Heart left ventricle (tissue), 16 donors: ENCODE results near the gene UGT1A9. TPM values are rescaled to one million over a fixed set of nuclear protein-coding genes. Genes with fewer than 3 reads are reported as not detected.
"Not testable (repeated sequence)": the region's sequence is repeated elsewhere in the genome, so short reads cannot be mapped to it uniquely, and the experiment has no call there.

Experiments
- ATAC-seq, 4 donors: fragments of 200-7000 bp; cut with Tn5 transposase; one replicate each; pipeline ENCODE4 v1.9.1; 2020 to 2022; ENCODE audit warnings: moderate library complexity in 4 of 4, mild to moderate bottlenecking in 3 of 4, moderate number of reproducible peaks in 1 of 4
- DNase-seq, 5 donors: peaks; one replicate each; pipeline ENCODE4 v3.0.0-alpha.2; 2020
- H3K27ac ChIP-seq, 12 donors: fragments of 200-600 bp; sonication (generic) in 4 of 12; one replicate each; pipeline versions ENCODE4 v1.5.0 to v1.8.0; 2016 to 2022; ENCODE audit warnings: mild to moderate bottlenecking in 2 of 12
- H3K27me3 ChIP-seq, 9 donors: fragments of 200-600 bp; sonication (generic) in 2 of 9; one replicate each; pipeline versions ENCODE4 v1.5.1 to v1.8.0; 2016 to 2022; ENCODE audit warnings: mild to moderate bottlenecking in 3 of 9
- H3K36me3 ChIP-seq, 9 donors: fragments of 200-600 bp; sonication (generic) in 2 of 9; one replicate each; pipeline versions ENCODE4 v1.5.0 to v1.8.0; 2018 to 2022; ENCODE audit warnings: mild to moderate bottlenecking in 2 of 9
- H3K4me1 ChIP-seq, 12 donors: fragments of 200-600 bp; sonication (generic) in 4 of 12; one replicate each; pipeline versions ENCODE4 v1.5.0 to v1.8.0; 2016 to 2022; ENCODE audit warnings: mild to moderate bottlenecking in 3 of 12
- H3K4me3 ChIP-seq, 12 donors: fragments of 200-600 bp; sonication (generic) in 4 of 12; one replicate each; pipeline versions ENCODE4 v1.5.0 to v1.8.0; 2017 to 2022; ENCODE audit warnings: mild to moderate bottlenecking in 9 of 12, moderate library complexity in 4 of 12
- H3K9me3 ChIP-seq, 12 donors: fragments of 200-600 bp; sonication (generic) in 4 of 12; one replicate each; pipeline versions ENCODE4 v1.5.0 to v1.8.0; 2016 to 2022; ENCODE audit warnings: mild to moderate bottlenecking in 1 of 12
- CTCF ChIP-seq, 12 donors: fragments of 200-600 bp; sonication (generic) in 4 of 12; IDR thresholded peaks; one replicate each; pipeline versions ENCODE4 v1.5.0 to v1.8.0; 2018 to 2022; ENCODE audit warnings: antibody characterized with exemption in 12 of 12, mild to moderate bottlenecking in 5 of 12
- POLR2A ChIP-seq, 2 donors: fragments of 450-650 bp; IDR thresholded peaks; one replicate each; pipeline ENCODE4 v1.6.1; 2017; ENCODE audit warnings: antibody characterized with exemption in 2 of 2, mild to moderate bottlenecking in 2 of 2, moderate library complexity in 2 of 2
- WGBS, 4 donors: extraction: QIAGEN DNeasy Blood & Tissue Kit in 2 of 4; methylation state at CpG; one replicate each; pipeline versions ENCODE4 v1.1.5 to v1.1.7; 2013 to 2018; 5-methylcytosine and 5-hydroxymethylcytosine counted together
- intact Hi-C, 10 donors: fragments of 100-400 bp; cut with DNase I; formaldehyde crosslinking; loops; one replicate each; pipeline versions ENCODE4 v1.11.1 to v1.14.2; 2022
- polyA plus RNA-seq, 2 donors: library from polyadenylated mRNA; stranded (reverse); fragments of 200-250 nt; gene quantifications; one replicate each; pipeline ENCODE4 v1.2.3, GENCODE V29; 2013
- total RNA-seq, 9 donors: library from RNA; depleted of rRNA in 2 of 9; stranded (reverse); fragments of >200 nt in 2 of 9; fragmentation: NEBNext Ultra II Directional in 3 of 9; extraction: Animal tissue kit (Norgen Biotek cat#: 25700) in 3 of 9; gene quantifications; one replicate each; pipeline versions ENCODE4 v1.1.0 to v1.2.4, GENCODE V29; 2016 to 2023
- donor health status: ischemic (EF 13 %, LVEDD 7.1; RV severe dilation, severe dysfunction).
- donor health status: healthy with polysubstance abuse.
- donor health status: DM: no; HTN: yes; CAD: no.
- donor health status: DM: no; HTN: no; CAD: no.
- donor health status: ischemic (EF 25% LVEDD 6.9; RV normal size, moderate dysfunction).
- donor health status: ischemic (EF 25% LVEDD 5.7; RV mildly dilated, moderate dysfunction).
- donor health status: healthy.
- donor health status: DM: yes; HTN: yes; CAD: no.
- donor health status: ischemic (EF 35%, LVEDD 5.7; RV mildly dilated, moderate dysfunction).
- donor health status: nonischemic (EF 11% LVEDD 7.7; RV severe dilation, severe dysfunction).
- donor health status: DM: yes; HTN: yes; CAD: no.
- donor health status: PGD.
- donor health status: ischemic (EF 29% LVEDD 5.4; RV normal size, mild dysfunction).
- donor health status: nonischemic (EF 23%, LVEDD 6.1; RV moderate dilation, normal function).

The UGT1A9 gene
- total and polyA plus RNA-seq, 11 donors = not detected

- no peak for ATAC-seq
- Histone ChIP-seq H3K27ac (no peak overlapping the region), H3K27me3 (peaks cover 0 to 3% (median 0%) of the 10 kb centered on the region in 9 donors), H3K9me3 (peaks cover 0 to 13% (median 0%) of the 10 kb centered on the region in 12 donors), H3K4me1 (no peaks in the 10 kb centered on the region), H3K4me3 (no peak overlapping the region), H3K36me3 (no peaks in the 10 kb centered on the region)
- intact Hi-C loops = no loop called here
- TF ChIP-seq CTCF (IDR thresholded peaks at IDR 0.05) = no peak
- TF ChIP-seq POLR2A (IDR thresholded peaks at IDR 0.05) = no peak
- DNase-seq = no peak
Measured at GRCh38 chr2:233639860-233640259, 31.8 kb upstream of the UGT1A9 start.

DNA sequence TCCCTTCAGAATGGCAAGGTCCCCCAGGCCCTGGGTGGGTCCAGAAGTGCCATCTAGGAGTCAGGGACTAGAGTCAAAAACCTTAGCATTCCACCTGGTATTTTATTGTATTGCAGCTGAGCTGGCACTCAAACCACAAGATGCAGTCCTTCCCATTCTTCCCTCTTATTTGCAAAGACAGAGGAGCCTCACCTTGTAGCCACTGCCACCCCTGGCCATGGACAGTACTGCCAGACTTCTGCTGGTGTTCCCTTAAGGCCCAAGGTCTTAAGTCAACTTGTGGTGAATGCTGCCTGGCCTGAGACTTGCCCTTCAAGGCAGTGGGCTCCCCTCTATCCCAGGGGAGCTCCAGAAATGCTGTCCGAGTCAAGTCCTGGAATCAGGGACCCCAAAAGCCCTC lies 28.6 kb upstream of the UGT1A9 start:
- WGBS, 4 donors = 45 to 83% (median 70%) methylated on average over 1 of the region's 1 CpG
- Histone ChIP-seq H3K9me3 (peaks cover 0 to 23% (median 6%) of the 10 kb centered on the region in 12 donors), H3K27ac (no peak overlapping the region), H3K27me3 (no peaks in the 10 kb centered on the region), H3K4me3 (no peak overlapping the region), H3K36me3 (no peaks in the 10 kb centered on the region), H3K4me1 (no peaks in the 10 kb centered on the region)
- intact Hi-C loops = no loop called here
- no peak for ATAC-seq
- TF ChIP-seq POLR2A (IDR thresholded peaks at IDR 0.05) (no peak), CTCF (IDR thresholded peaks at IDR 0.05) (no peak)
- DNase-seq = no peak

DNA sequence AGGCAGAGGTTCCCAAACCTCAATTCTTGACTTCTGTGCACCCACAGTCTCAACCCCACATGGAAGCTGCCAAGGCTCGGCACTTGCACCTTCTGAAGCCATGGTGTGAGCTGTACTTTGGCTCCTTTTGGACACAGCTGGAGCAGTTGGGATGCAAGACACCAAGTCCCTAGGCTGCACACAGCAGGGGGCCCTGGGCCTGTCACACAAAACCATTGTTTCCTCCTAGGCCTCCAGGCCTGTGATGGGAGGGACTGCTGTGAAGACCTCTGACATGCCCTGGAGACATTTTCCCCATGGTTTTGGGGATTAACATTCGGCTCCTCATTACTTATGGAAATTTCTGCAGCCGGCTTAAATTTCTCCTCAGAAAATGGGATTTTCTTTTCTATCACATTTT lies 25.7 kb upstream of the UGT1A9 start:
- intact Hi-C loops, H3K27ac ChIP-seq, H3K4me3 ChIP-seq, H3K4me1 ChIP-seq, H3K27me3 ChIP-seq, DNase-seq, H3K36me3 ChIP-seq, ATAC-seq: not testable (repeated sequence)
- 63 to 84% (median 74%) methylated on average over 3 of the region's 3 CpGs for WGBS, 4 donors
- H3K9me3 ChIP-seq = peaks cover 0 to 23% (median 6%) of the 10 kb centered on the region in 12 donors

DNA sequence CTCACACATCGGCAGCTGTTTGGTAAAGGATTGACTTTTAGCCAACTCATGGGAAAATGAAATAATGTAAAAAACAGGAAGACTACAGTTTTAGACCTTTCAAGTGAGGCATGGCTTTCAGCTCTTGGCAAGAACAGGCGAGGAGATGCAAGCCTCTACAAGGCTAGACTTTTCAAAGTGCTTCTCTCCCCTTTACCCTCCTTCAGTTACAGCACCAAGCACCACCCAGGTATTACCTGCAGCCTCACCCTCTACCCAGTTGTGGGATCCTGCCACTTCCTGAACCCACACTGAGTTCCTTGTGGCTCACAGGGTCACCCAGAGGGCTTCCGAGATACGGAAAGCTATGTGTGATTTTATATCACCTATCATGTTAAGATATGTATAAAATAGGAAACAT lies 20.7 kb upstream of the UGT1A9 start:
- H3K4me1 ChIP-seq = no peaks in the 10 kb centered on the region
- no peak overlapping the region for H3K4me3 ChIP-seq
- no peak overlapping the region for H3K27ac ChIP-seq
- ATAC-seq (no peak), DNase-seq (no peak)
- TF ChIP-seq POLR2A (IDR thresholded peaks at IDR 0.05) (no peak), CTCF (IDR thresholded peaks at IDR 0.05) (no peak)
- peaks cover 0 to 12% (median 1%) of the 10 kb centered on the region in 12 donors for H3K9me3 ChIP-seq
- WGBS, 4 donors = 71 to 81% (median 77%) methylated on average over 4 of the region's 4 CpGs
- H3K36me3 ChIP-seq = no peaks in the 10 kb centered on the region
- H3K27me3 ChIP-seq = peaks cover 0 to 8% (median 0%) of the 10 kb centered on the region in 9 donors
- intact Hi-C loops = no loop called here

DNA sequence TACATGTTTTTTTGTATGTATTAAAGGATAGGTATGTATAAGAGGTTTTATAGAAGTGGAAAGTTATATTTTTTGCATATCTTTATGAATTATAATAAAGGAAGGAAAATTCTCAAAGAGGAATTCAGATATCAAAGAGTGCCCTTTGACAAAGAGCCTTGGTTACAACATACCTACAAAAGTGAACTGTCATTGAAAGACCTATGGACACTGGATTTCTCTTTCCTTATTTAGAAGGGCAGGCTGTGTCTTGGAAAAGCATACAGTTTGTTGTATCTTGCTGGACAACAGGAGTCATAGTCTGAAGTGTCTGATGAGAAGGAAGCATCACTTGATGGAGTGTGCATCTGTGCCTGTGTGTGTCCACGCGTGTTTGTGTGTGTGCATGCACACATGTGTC lies 20.3 kb upstream of the UGT1A9 start:
- H3K4me1 ChIP-seq = no peaks in the 10 kb centered on the region
- H3K4me3 ChIP-seq = no peak overlapping the region
- DNase-seq = no peak
- H3K27ac ChIP-seq = no peak overlapping the region
- intact Hi-C loops = no loop called here
- H3K36me3 ChIP-seq = no peaks in the 10 kb centered on the region
- 83 to 93% (median 92%) methylated on average over 2 of the region's 2 CpGs for WGBS, 4 donors
- peaks cover 0 to 8% (median 0%) of the 10 kb centered on the region in 9 donors for H3K27me3 ChIP-seq
- no peak for TF ChIP-seq CTCF (IDR thresholded peaks at IDR 0.05)
- TF ChIP-seq POLR2A (IDR thresholded peaks at IDR 0.05) = no peak
- H3K9me3 ChIP-seq = peaks cover 0 to 8% (median 0%) of the 10 kb centered on the region in 12 donors
- no peak for ATAC-seq
